NCI-H2196 treated with DMSO at 0.1 percent for 48 hours (cell line): ENCODE results near the gene ZNF791.
"Not testable (repeated sequence)": the region's sequence is repeated elsewhere in the genome, so short reads cannot be mapped to it uniquely, and the experiment has no call there.

Experiments used
- DNase-seq: peaks from one replicate; lab custom pipeline; 2025; ENCODE audit not compliant: unreplicated experiment; lab: John Stamatoyannopoulos, UW

Gene ZNF791

GRCh38 chr19:12665671-12666264 lies 55.0 kb downstream of the ZNF791 start:
- DNase-seq, result no peak

- DNase-seq, result peak; percentile 34
These were observed 55.7 kb downstream of the ZNF791 start, which contains the start of the genes MAN2B1 and WDR83 for GRCh38 chr19:12666265-12667048. MAN2B1 (minus strand) TSS chr19:12666742; CDS start chr19:12666701, 41 bp downstream. WDR83 (plus strand) TSS chr19:12666807; CDS start chr19:12669791, 2,984 bp downstream.

GRCh38 chr19:12667731-12668302 lies 57.1 kb downstream of the ZNF791 start:
- no peak for DNase-seq

GRCh38 chr19:12668346-12668745 lies 57.6 kb downstream of the ZNF791 start:
- DNase-seq, result no peak

- peak; percentile 10 for DNase-seq
These were observed 58.2 kb downstream of the ZNF791 start for GRCh38 chr19:12668932-12669269.

- peak; percentile 68 for DNase-seq
These were observed 58.8 kb downstream of the ZNF791 start for GRCh38 chr19:12669270-12670158.

GRCh38 chr19:12670159-12670928 lies 59.6 kb downstream of the ZNF791 start:
- no peak for DNase-seq

GRCh38 chr19:12672744-12673143 lies 62.0 kb downstream of the ZNF791 start:
- DNase-seq, result no peak

GRCh38 chr19:12675399-12675798 lies 64.7 kb downstream of the ZNF791 start:
- no peak for DNase-seq

GRCh38 chr19:12675940-12676339 lies 65.2 kb downstream of the ZNF791 start:
- DNase-seq, result no peak

- DNase-seq, result peak; percentile 68
These were observed 65.7 kb downstream of the ZNF791 start for GRCh38 chr19:12676384-12676792.

GRCh38 chr19:12676928-12677327 lies 66.2 kb downstream of the ZNF791 start:
- no peak for DNase-seq

GRCh38 chr19:12678039-12678438 lies 67.3 kb downstream of the ZNF791 start:
- DNase-seq, result not testable (repeated sequence)

GRCh38 chr19:12680034-12680433 lies 69.3 kb downstream of the ZNF791 start:
- no peak for DNase-seq

GRCh38 chr19:12681074-12681987 lies 70.6 kb downstream of the ZNF791 start, which contains the start of gene DHPS:
DHPS (minus strand) TSS chr19:12681880; CDS start chr19:12681766, 114 bp downstream.
- peak; percentile 99 for DNase-seq
